ENCODE results near the gene ZC3H10. TPM values are rescaled to one million over a fixed set of nuclear protein-coding genes. Genes with fewer than 3 reads are reported as not detected.
A peak's percentile ranks its signal among the peaks of the same experiment; 100 is the strongest.
"Not testable (repeated sequence)": the region's sequence is repeated elsewhere in the genome, so short reads cannot be mapped to it uniquely, and the experiment has no call there.

Gene ZC3H10
- 2.0 TPM for total RNA-seq

DNA sequence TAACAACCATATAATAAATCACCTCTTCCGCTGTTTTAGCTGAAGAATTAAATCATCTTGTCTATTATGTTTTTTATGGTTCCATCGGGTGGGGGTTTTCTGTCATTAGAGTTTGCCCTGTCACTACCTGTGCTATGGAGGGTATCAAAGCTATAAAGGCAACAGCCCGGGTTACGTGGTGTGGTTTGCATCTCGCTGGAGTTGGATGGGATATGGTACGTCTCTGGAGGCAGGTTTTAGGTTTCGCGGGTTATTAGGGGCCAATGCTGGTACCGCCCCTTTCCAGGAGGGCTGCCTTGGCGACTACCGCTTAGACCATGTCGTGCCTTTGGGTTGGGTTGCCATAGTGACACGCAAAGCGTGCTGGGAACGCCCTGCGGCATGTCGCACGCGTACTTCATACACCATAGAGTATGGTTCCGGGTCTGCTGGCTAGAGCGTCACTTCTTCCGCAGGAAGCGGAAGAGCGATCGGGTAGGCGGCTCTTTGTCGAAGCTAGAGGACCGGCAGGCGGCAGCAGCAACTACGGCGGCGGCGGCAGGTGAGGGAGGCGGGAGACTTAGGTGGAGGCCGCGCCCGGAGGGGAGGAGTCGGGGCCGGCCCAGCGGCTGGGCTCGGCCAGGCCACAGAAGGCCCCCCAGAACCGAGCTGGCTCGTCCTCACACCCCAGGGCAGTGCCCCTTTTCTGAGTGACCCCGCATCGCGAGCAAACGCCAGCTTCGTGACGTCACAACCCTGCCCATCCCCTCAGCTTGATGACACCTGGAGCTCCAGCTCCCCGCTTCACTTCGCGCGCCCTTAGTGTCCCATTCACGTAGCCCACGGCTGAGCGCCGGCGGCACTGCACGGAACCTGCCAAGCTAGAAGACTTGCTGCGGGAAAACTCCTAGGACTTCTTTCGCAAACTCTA, at the start of gene ZC3H10:
Gene ZC3H10 (plus strand): TSS at position 489 of the 910 bp plus-strand sequence. CDS start 2,297 bp downstream, outside the sequence.
- H3K36me3 ChIP-seq, result peaks cover 0 to 15% of the 10 kb centered on the region in 2 donors
- H3K4me1 ChIP-seq, result peaks cover 15% of the 10 kb centered on the region
- H3K9me3 ChIP-seq, result no peaks in the 10 kb centered on the region
- peak; percentile 99 to 100 for DNase-seq (ENCODE audit: extremely low spot score in 2 of 2)
- H3K27ac ChIP-seq, result peak within 1 kb of the TSS; percentile 95
- H3K4me3 ChIP-seq, result peak within 1 kb of the TSS; percentile 66 to 71
- intact Hi-C loops (cut with DNase I), result loop anchor here (2.0 kb wide), 1 partner anchor 71 kb away; the partner anchor contains the start of gene SMARCC2
- no peaks in the 10 kb centered on the region for H3K27me3 ChIP-seq
- TF ChIP-seq CTCF (IDR thresholded peaks at IDR 0.05) (peak; percentile 15 to 36 (median 25)), POLR2AphosphoS5 (IDR thresholded peaks at IDR 0.05; ENCODE audit: insufficient read depth in 1 of 2, low read depth in 1 of 2) (peak; percentile 99 to 100), POLR2A (IDR thresholded peaks at IDR 0.05) (peak in 1 of 2 donors; percentile 95)

DNA sequence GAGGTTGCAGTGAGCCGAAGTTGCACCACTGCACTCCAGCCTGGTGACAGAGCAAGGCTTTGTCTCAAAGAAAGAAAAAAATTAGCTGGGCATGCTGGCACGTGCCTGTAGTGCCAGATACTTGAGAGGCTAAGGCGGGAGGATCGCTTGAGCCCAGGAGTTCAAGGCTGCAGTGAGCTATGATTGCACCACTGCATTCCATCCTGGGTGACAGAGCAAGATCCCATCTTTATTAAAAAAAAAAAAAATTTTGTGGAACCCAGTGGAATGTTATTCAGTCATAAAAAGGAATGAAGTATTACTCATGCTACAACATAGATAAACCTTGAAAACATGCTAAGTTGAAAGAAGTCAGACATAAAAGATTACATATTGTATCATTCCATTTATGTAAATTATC, 46.4 kb upstream of the ZC3H10 start:
- intact Hi-C loops (cut with DNase I), result no loop called here
- Histone ChIP-seq H3K27ac (no peak overlapping the region), H3K36me3 (no peaks in the 10 kb centered on the region), H3K4me3 (no peak overlapping the region), H3K27me3 (no peaks in the 10 kb centered on the region), H3K9me3 (no peaks in the 10 kb centered on the region), H3K4me1 (no peaks in the 10 kb centered on the region)
- TF ChIP-seq POLR2AphosphoS5 (IDR thresholded peaks at IDR 0.05; ENCODE audit: insufficient read depth in 1 of 2, low read depth in 1 of 2) (no peak), CTCF (IDR thresholded peaks at IDR 0.05) (no peak), POLR2A (IDR thresholded peaks at IDR 0.05) (no peak)
- no peak for DNase-seq (ENCODE audit: extremely low spot score in 2 of 2)

GRCh38 chr12:56074396-56074795, 43.7 kb upstream of the ZC3H10 start:
- intact Hi-C loops (cut with DNase I), result no loop called here
- TF ChIP-seq CTCF (IDR thresholded peaks at IDR 0.05), result no peak
- no peak for TF ChIP-seq POLR2AphosphoS5 (IDR thresholded peaks at IDR 0.05; ENCODE audit: insufficient read depth in 1 of 2, low read depth in 1 of 2)
- TF ChIP-seq POLR2A (IDR thresholded peaks at IDR 0.05), result no peak
- no peaks in the 10 kb centered on the region for H3K9me3 ChIP-seq
- DNase-seq (ENCODE audit: extremely low spot score in 2 of 2), result no peak
- no peak overlapping the region for H3K27ac ChIP-seq
- no peaks in the 10 kb centered on the region for H3K4me1 ChIP-seq
- no peak overlapping the region for H3K4me3 ChIP-seq
- no peaks in the 10 kb centered on the region for H3K36me3 ChIP-seq
- no peaks in the 10 kb centered on the region for H3K27me3 ChIP-seq

GRCh38 chr12:56077966-56078365, 40.1 kb upstream of the ZC3H10 start:
- H3K27me3 ChIP-seq; H3K9me3 ChIP-seq; H3K27ac ChIP-seq; H3K36me3 ChIP-seq; intact Hi-C loops (cut with DNase I); DNase-seq (ENCODE audit: extremely low spot score in 2 of 2); H3K4me1 ChIP-seq; H3K4me3 ChIP-seq: not testable (repeated sequence)

- TF ChIP-seq POLR2AphosphoS5 (IDR thresholded peaks at IDR 0.05; ENCODE audit: insufficient read depth in 1 of 2, low read depth in 1 of 2) (no peak), CTCF (IDR thresholded peaks at IDR 0.05) (no peak), POLR2A (IDR thresholded peaks at IDR 0.05) (no peak)
- Histone ChIP-seq H3K27me3 (no peaks in the 10 kb centered on the region), H3K36me3 (no peaks in the 10 kb centered on the region), H3K9me3 (no peaks in the 10 kb centered on the region), H3K4me3 (peak overlapping the region in 1 of 2 donors; percentile 66), H3K27ac (no peak overlapping the region), H3K4me1 (peaks cover 8% of the 10 kb centered on the region)
- intact Hi-C loops (cut with DNase I), result no loop called here
- DNase-seq (ENCODE audit: extremely low spot score in 2 of 2), result no peak
Measured at GRCh38 chr12:56078427-56078826, 39.6 kb upstream of the ZC3H10 start.

Measured in vagina (tissue), 2 donors.